ENCODE results near the gene SH3BP2.
A peak's percentile ranks its signal among the peaks of the same experiment; 100 is the strongest.

Gene SH3BP2

DNA sequence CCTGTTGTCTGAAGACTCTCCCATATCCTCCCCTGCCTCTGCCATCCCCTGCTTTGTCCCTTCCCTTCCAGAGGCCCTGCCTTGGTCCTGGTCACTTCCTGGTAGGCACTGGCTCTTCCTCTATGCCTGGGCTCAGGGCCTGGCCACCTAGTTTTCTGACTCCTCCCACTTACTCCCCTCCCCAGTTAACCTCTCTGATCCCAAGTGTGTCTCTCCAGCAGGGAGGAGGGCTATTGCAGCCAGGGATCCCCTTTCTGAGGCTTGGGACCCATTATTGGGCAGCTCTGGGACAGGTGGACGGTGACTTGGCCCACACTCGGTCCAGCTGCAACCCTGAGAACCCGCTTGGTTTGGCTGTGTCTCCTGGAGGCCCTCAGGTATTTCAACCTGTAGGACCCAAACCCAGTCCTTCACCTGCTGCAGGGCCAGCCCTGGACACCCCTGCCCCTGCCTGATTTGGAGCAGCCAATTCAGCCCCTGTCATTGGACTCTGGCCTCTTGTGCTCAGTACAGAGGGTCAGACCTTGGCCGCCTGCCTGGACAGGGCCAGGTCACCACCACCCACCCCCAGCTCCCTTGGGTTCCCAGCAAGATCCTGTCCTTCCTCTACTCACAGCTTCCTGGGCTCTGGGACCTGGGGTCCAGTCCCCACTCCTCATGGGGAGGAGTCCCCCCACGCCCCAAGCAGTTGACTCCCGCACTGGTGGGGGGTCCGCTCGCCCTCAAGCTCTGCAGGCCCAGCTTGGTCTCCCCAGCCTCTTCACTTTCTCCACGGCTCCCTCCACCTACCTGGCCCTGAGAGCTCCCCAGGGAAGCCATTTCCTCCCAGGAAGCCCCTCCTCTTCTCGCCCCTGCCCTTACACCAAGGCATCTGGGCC, 1.1 kb upstream of the SH3BP2 start:
- no peak for DNase-seq

DNA sequence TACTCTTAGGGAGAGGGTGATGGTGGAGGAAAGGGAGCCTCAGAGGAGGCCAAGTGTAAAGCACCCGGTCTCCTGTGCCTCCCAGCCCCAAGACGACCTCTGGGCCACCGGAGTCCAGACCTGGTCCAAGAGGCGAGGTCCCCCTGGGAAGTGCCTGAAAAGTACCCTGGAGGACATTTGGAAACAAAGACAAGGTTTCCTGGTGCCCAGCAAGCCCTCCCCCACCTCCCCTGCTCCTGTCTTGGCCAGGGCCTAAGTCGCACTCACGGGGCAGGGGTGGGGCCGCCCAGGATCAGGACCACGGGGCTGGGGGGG, 532 bp upstream of the SH3BP2 start:
- DNase-seq: no peak

DNA sequence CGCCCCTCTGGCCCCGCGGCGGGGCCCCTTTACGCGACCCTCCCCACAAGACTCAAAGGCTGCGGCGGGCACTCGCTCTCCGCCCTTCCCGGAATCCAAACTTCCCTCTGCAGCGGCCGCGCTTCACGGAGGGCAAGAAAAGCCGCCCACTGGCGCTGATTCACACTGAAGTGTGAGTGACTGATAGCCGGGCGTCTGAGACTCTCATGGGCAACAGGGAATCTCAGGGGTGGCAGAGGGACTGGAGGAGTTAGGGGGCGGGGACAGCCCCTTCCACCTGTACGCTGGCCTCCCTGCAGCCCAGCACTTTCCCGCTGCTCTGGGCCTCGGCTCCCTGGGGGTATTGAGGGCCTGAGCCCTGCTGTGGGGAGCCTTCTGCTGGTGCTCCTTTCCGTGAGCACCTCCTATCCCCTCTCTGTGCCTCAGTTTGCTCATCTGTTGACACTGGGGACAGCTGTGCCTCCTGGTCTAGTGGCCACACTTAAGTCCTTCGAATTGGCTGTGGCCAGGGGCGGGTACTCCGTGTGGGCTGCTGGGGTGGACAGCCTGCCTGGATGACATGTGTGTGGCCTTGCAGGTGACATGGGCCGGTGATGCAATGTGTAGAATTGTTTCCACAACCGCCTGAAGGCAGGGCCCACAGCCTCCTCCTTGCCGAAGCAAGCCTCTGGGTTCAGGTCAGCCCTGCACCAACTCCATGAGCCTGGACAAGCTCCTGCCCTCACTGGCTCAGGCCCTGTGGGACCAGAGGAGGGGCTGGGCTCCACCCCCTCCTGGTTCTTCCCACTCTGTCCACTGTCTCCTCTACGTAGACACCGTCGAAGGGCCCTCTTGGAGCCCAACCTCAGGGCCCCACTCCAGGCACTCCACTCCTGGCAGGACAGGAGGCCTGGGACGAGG, 951 bp downstream of the SH3BP2 start:
- DNase-seq: no peak

DNA sequence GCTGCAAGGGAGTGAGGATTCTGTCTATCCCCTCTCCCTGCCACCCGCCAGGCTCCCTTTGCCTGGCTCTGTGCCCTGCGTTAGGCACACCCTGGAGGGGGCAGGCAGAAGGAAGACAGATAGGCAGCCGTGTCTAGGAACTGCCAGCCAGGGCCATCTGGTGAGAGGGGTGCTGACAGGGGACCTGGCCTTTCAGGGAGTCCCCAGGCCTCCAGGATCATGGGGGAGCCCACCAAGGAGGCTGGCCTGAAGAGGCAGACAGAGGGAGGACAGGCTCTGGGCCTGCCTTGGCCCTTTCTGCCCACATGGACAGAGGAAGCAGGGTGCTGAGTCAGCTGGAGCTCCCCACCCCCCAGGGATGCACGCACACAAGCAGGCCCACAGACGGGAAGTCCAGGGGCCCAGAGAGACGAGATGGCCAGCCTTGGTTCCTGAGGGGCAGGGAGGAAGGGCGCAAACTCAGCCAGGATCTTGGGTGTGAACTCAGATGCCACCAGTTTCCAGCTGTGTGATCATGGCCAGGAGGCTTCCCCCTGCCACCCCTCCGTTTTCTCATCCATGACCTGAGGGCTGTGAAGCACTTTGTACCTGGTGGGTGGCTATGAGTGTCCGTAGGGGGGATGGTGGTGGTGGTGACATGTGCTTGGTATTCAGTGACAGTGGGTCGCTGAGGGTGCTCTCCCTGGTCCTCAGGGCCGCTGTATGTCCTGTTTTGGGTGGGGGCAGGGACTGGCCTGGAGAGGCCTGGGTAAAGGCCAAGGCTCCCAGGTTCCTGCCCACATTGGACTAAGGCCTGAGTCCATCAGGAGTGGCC, 1.8 kb downstream of the SH3BP2 start:
- no peak for DNase-seq

DNA sequence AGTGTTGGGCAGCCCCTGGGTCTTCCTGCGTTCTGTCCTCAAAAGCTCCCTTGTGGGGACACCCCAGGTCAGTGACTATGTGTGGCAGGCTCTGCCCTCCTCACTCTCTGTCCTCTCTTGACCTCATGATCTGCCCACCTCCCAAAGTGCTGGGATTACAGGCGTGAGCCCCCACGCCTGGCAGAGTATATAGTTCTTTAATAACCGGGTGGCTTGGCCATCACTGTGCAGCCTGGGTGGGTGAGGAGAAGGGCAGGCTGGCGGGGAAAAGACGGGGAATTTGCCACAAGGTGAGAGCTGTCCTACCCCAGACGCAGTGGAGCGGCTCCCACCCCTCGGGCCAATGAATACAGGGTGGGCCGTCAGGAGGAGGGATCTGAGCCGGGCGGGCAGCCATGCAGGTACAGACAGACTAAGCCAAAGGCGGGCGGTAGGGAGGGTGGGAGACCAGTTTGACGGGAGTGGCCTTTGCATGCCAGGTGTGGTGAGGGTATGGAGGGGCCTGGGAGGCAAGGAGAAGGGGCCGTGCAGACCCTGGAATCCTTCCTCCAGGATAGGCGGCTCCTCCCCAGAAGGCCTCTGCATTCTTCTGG, 2.5 kb downstream of the SH3BP2 start:
- no peak for DNase-seq

- peak; percentile 16 for DNase-seq
Observed at GRCh38 chr4:2795893-2796848, 3.3 kb downstream of the SH3BP2 start.

GRCh38 chr4:2796849-2797544, 4.1 kb downstream of the SH3BP2 start:
- no peak for DNase-seq

- peak; percentile 68 for DNase-seq
Observed at GRCh38 chr4:2797545-2798305, 4.8 kb downstream of the SH3BP2 start.

DNA sequence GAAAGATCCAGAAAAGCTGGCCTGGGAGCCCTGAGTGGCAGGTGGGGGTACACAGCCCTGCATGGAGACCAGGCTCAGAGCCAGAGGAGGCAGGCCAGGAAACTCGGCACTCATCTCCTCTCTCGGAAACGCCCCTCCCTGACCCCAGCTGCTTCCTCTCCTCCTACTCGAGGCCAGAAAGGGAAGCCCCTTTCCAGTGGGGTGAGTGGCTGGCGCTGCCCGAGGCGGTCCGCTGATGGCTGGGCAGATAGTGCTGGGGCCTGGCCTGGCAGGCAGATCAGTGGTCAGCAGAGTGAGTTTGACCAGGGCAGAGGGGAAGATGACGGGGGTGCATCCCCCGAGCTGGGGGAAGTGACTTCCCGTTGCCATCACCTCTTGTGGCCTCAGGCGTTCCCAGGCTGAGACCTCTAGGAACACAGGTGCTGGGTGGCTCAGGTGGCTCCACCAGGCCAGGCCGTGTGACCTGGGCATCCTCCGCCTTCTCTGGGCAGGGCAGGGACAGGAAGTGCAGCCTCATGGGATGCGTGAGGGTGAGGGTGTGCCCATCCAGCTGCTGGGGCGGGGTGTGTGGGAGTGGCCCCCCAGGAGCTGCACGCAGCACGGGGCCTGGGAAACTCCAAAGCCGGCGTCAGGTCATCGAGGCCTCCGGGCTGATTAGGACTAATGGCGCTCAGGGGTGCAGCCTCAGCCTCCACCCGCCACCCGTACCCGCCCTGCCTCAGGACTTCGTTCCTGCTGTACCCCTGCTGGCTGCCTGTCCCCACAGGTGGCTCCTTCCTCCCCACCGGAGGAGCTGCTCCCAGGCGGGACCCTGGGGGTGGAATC, 5.7 kb downstream of the SH3BP2 start:
- peak; percentile 45 for DNase-seq

DNA sequence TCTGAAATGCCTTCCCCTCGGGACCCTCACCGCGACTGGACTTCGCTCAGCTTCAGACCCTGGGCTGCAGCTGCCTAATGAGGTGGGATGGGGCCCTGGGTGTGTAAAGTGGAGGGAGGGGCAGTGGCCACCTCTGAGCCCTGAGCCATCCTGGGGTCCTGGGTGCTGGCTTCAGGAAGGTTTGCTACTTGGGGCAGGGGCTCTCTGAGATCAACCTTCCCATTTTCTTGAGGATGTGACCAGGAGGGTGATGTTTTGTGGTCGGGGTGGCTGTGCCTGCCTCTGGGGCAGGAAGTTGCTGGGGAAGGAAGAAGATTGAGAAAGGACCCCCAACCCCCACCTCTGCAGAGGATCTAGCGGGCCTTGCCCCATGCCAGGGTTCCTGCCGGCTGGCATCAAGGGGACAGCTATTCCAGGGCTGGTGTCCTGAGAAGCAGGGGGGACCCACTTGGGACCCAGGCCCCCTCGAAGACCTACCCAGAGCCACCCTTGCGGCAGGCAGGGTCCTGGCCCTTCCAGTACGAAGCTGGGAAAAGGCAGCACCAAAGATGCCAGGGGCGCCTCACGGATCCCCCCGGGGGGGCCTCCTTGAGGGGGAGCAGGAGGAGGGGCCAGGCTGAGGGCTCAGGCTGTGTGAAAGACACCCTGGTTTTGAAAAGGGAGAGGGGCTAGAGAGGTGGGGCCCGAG, 6.5 kb downstream of the SH3BP2 start:
- DNase-seq: no peak

GRCh38 chr4:2799971-2800690, 7.2 kb downstream of the SH3BP2 start:
- peak; percentile 18 for DNase-seq

GRCh38 chr4:2800691-2801596, 8.1 kb downstream of the SH3BP2 start:
- peak; percentile 19 for DNase-seq

- no peak for DNase-seq
Observed at GRCh38 chr4:2802618-2803531, 10.0 kb downstream of the SH3BP2 start.

DNA sequence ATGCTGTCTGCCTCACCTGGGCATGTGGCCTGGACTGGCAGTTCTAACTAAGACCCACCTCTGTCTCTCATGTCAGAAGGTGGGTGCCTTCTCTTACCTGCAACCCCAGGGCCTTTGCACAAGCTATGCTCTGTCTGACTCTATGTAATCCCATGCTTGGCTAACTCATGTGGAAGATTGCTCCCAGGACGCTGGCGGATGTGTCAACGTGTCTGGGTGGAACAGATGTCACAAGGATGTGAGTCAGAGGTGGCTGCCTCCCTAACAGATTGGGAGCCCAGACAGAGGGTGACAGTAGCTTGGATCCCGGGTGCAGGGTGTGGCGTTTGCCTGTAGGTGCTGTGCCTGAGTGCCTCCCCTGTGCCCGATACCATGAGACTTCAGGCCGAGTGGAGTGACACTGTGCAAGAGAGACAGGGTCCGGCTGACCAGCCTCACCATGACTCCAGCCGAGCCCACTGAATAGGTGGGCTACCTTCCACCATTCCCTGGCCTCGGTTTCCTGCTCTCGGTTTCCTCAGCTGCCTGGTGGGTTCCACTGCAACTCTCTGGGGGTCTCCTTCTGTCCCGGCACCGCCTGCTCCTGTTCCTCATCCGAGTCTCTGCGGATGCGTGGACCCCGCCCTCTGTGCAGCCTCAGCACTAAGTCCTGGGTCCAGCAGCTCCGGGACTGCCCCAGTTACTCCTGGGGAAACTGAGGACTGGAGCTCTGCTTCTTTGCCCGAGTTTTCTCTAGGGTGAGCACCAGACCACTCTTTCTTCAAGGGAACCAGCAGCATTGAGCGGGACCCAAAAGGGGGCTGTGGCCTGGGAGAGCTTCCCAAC, 11.0 kb downstream of the SH3BP2 start:
- DNase-seq: no peak
